Astrocyte (in vitro differentiated cells and primary cell): ENCODE results near the gene BCAT1. TPM values are rescaled to one million over a fixed set of nuclear protein-coding genes. Genes with fewer than 3 reads are reported as not detected.

ENCODE experiments used
- DNase-seq: peaks from one replicate; pipeline ENCODE4 v3.0.0-alpha.2; 2010; ENCODE audit warnings: low read depth
- FAIRE-seq: peaks from 2 replicates; lab custom pipeline; 2011; peaks lifted over from hg19 to GRCh38; lab: Jason Lieb, UNC
- H2AFZ ChIP-seq: 2 replicates; pipeline ENCODE4 v1.6.0; 2012; ENCODE audit warnings: low read depth, low read length, inconsistent platforms
- H3K27ac ChIP-seq: 2 replicates; pipeline ENCODE4 v1.5.1; 2011; ENCODE audit warnings: low read depth, low read length, inconsistent platforms
- H3K27me3 ChIP-seq: 2 replicates; pipeline ENCODE4 v1.6.0; 2011; ENCODE audit warnings: low read length, inconsistent platforms; ENCODE audit not compliant: insufficient read depth
- H3K36me3 ChIP-seq: 2 replicates; pipeline ENCODE4 v1.5.1; 2011; ENCODE audit warnings: low read length, inconsistent platforms; ENCODE audit not compliant: insufficient read depth
- H3K4me1 ChIP-seq: 2 replicates; pipeline ENCODE4 v1.5.1; 2011; ENCODE audit warnings: low read length, inconsistent platforms; ENCODE audit not compliant: insufficient read depth
- H3K4me2 ChIP-seq: 2 replicates; pipeline ENCODE4 v1.6.0; 2012; ENCODE audit warnings: low read length, inconsistent platforms
- H3K4me3 ChIP-seq: 2 replicates; pipeline ENCODE4 v1.5.1; 2011; ENCODE audit warnings: low read depth, mild to moderate bottlenecking, low read length, inconsistent platforms; ENCODE audit not compliant: insufficient read depth
- H3K79me2 ChIP-seq: 2 replicates; pipeline ENCODE4 v1.6.0; 2012; ENCODE audit warnings: mild to moderate bottlenecking, low read length, inconsistent platforms; ENCODE audit not compliant: insufficient read depth
- H3K9ac ChIP-seq: 2 replicates; pipeline ENCODE4 v1.6.0; 2012; ENCODE audit warnings: mild to moderate bottlenecking, low read length, inconsistent platforms
- H3K9me3 ChIP-seq: 2 replicates; pipeline ENCODE4 v1.5.1; 2012; ENCODE audit warnings: low read depth, mild to moderate bottlenecking, low read length, inconsistent platforms; ENCODE audit not compliant: insufficient read depth
- H4K20me1 ChIP-seq: 2 replicates; pipeline ENCODE4 v1.6.0; 2012; ENCODE audit warnings: low read length, inconsistent platforms; ENCODE audit not compliant: insufficient read depth
- H3K27ac Mint-ChIP-seq: one replicate; pipeline ENCODE4 v1.8.0; 2021; ENCODE audit warnings: mild to moderate bottlenecking, mixed read lengths; ENCODE audit not compliant: unreplicated experiment
- H3K27me3 Mint-ChIP-seq: one replicate; pipeline ENCODE4 v1.8.0; 2021; ENCODE audit warnings: low read depth, mixed read lengths; ENCODE audit not compliant: unreplicated experiment
- H3K36me3 Mint-ChIP-seq: one replicate; pipeline ENCODE4 v1.8.0; 2021; ENCODE audit warnings: low read depth, mixed read lengths; ENCODE audit not compliant: unreplicated experiment
- H3K4me1 Mint-ChIP-seq: one replicate; pipeline ENCODE4 v1.8.0; 2021; ENCODE audit warnings: low read depth, mixed read lengths; ENCODE audit not compliant: unreplicated experiment
- H3K4me3 Mint-ChIP-seq: one replicate; pipeline ENCODE4 v1.8.0; 2021; ENCODE audit warnings: mild to moderate bottlenecking, moderate library complexity, mixed read lengths; ENCODE audit not compliant: unreplicated experiment
- H3K9me3 Mint-ChIP-seq: one replicate; pipeline ENCODE4 v1.8.0; 2021; ENCODE audit warnings: mild to moderate bottlenecking, mixed read lengths; ENCODE audit not compliant: unreplicated experiment
- EZH2 ChIP-seq: IDR thresholded peaks from 2 replicates; pipeline ENCODE4 v1.6.1; 2012; ENCODE audit warnings: mild to moderate bottlenecking, low read length, inconsistent platforms; ENCODE audit not compliant: insufficient read depth
- total RNA-seq: library from RNA; stranded (reverse); gene quantifications from 2 replicates; pipeline ENCODE4 v1.2.1, GENCODE V29; 2021
- TF ChIP-seq, protein P1 (sequence below): IDR thresholded peaks from 2 replicates; pipeline ENCODE4 v1.5.1; 2011; ENCODE audit warnings: low read depth, mild to moderate bottlenecking, inconsistent platforms, low read length, moderate library complexity; ENCODE audit not compliant: insufficient read depth

BCAT1 gene
- total RNA-seq, 1 donor from 2014 or later: 476 TPM

DNA sequence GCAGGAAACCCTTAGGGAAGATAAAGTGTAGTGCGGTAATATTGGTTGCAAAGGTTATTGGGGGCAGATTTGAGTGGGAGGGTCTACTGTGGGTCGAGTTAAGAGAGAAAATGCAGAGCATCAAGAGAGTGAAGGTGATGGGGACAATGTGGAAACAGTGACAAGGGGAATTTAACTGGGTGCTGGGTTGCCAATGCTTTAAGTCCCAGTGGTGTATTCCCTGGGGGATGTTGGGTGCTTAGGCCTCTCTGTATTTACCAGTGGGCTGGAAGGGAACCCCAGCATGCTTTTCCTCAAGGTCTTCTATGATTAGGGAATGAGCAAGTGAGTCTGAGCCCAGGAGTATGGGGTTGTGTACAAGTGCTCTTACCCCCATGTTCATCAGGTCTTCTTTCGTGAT, 10.6 kb downstream of the BCAT1 start:
- Histone ChIP-seq H3K27ac (no peak overlapping the region), H3K4me1 (peaks cover 12% of the 10 kb centered on the region), H3K9me3 (no peaks in the 10 kb centered on the region), H3K4me3 (no peak overlapping the region), H3K27me3 (no peaks in the 10 kb centered on the region), H3K4me2 (no peak overlapping the region), H4K20me1 (peaks cover 84% of the 10 kb centered on the region), H3K79me2 (peaks cover 98% of the 10 kb centered on the region), H3K36me3 (peaks cover 11% of the 10 kb centered on the region), H3K9ac (no peak overlapping the region), H2AFZ (no peak overlapping the region)
- DNase-seq: no peak
- TF ChIP-seq, protein P1, sequence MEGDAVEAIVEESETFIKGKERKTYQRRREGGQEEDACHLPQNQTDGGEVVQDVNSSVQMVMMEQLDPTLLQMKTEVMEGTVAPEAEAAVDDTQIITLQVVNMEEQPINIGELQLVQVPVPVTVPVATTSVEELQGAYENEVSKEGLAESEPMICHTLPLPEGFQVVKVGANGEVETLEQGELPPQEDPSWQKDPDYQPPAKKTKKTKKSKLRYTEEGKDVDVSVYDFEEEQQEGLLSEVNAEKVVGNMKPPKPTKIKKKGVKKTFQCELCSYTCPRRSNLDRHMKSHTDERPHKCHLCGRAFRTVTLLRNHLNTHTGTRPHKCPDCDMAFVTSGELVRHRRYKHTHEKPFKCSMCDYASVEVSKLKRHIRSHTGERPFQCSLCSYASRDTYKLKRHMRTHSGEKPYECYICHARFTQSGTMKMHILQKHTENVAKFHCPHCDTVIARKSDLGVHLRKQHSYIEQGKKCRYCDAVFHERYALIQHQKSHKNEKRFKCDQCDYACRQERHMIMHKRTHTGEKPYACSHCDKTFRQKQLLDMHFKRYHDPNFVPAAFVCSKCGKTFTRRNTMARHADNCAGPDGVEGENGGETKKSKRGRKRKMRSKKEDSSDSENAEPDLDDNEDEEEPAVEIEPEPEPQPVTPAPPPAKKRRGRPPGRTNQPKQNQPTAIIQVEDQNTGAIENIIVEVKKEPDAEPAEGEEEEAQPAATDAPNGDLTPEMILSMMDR: no peak
- no peak for TF ChIP-seq EZH2
- Mint-ChIP-seq H3K27me3 (no peaks in the 10 kb centered on the region), H3K36me3 (peaks cover 8% of the 10 kb centered on the region), H3K27ac (no peak overlapping the region), H3K4me3 (no peak overlapping the region), H3K4me1 (peaks cover 11% of the 10 kb centered on the region), H3K9me3 (no peaks in the 10 kb centered on the region)
- FAIRE-seq: no peak

DNA sequence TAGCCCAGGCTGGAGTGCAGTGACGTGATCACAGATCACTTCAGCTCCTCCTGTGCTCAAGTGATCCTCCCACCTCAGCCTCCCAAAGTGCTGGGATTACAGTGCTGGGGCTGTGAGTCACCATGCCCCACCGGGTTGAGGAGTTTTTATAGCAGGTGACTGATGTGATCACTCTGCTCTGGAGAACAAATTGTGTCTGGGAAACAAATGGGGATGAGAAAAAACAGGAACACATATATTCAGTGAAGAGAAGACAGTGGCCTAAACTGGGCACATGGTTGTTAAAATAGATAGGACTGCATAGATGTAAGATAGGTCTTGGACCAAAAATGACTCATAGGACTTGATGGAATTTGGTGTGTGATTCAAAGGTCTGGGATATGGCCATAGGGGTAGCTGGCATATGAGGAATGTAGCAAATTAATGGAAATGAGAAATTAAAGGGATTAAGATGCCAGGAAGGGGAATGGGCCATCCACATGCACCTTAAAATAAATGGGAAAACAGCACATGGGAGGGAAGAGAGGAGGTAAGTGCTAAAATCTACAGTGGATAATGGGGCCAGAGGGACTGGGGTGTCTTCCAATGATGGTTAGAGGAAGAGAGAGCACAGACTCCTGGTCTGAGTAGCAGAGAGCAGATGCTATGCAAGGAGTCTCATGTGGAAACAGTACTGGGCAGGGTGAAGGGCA, 11.2 kb downstream of the BCAT1 start:
- DNase-seq: peak; percentile 47
- no peak overlapping the region for H3K4me2 ChIP-seq
- no peak overlapping the region for H3K4me3 ChIP-seq
- H3K36me3 ChIP-seq: peaks cover 6% of the 10 kb centered on the region
- Mint-ChIP-seq H3K4me3 (no peak overlapping the region), H3K4me1 (peaks cover 9% of the 10 kb centered on the region), H3K27ac (no peak overlapping the region), H3K36me3 (peaks cover 7% of the 10 kb centered on the region), H3K27me3 (no peaks in the 10 kb centered on the region), H3K9me3 (no peaks in the 10 kb centered on the region)
- FAIRE-seq: no peak
- H3K27ac ChIP-seq: no peak overlapping the region
- no peak overlapping the region for H2AFZ ChIP-seq
- no peak for TF ChIP-seq EZH2
- TF ChIP-seq, protein P1: no peak
- peaks cover 96% of the 10 kb centered on the region for H3K79me2 ChIP-seq
- H3K27me3 ChIP-seq: no peaks in the 10 kb centered on the region
- no peaks in the 10 kb centered on the region for H3K9me3 ChIP-seq
- H4K20me1 ChIP-seq: peaks cover 83% of the 10 kb centered on the region
- peaks cover 12% of the 10 kb centered on the region for H3K4me1 ChIP-seq
- no peak overlapping the region for H3K9ac ChIP-seq

DNA sequence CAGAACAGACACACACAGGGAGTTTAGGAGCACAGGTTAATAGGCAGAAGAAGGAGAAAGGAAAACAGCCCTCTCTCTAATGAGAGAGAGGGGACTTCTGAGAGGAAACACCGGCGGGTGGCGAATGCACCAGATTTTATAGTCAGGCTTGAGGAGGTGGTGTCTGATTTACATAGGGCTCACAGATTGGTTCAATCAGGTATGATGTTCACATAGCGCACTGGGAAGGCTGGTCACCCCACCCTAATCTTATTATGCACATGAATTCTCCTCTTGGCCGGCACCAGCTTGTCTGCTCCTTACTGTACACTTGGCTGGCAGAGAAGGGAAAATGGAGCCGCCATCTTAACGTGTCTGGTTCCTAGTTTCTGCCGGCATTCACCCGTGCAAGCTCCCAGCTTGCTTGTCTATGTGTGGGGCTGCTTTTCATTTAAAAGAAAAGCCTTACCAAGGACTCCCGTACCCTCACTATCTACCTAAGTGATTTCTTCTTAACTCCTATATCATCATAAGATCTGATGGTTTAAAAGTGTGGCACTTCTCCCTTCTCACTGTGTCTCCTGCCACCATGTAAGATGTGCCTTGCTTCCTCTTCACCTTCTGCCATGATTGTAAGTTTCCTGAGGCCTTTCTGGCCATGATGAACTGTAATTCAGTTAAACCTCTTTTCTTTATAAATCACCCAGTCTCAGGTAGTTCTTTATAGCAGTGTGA, 15.1 kb downstream of the BCAT1 start:
- DNase-seq (no peak), FAIRE-seq (no peak)
- Mint-ChIP-seq H3K4me1 (peaks cover 22% of the 10 kb centered on the region), H3K4me3 (no peak overlapping the region), H3K36me3 (peaks cover 5% of the 10 kb centered on the region), H3K27ac (no peak overlapping the region), H3K27me3 (no peaks in the 10 kb centered on the region), H3K9me3 (peaks cover 4% of the 10 kb centered on the region)
- TF ChIP-seq, protein P1: no peak
- no peak for TF ChIP-seq EZH2
- no peak overlapping the region for H3K9ac ChIP-seq
- no peak overlapping the region for H3K4me3 ChIP-seq
- no peak overlapping the region for H2AFZ ChIP-seq
- no peak overlapping the region for H3K27ac ChIP-seq
- no peak overlapping the region for H3K4me2 ChIP-seq
- no peaks in the 10 kb centered on the region for H3K9me3 ChIP-seq
- peaks cover 12% of the 10 kb centered on the region for H3K4me1 ChIP-seq
- H3K36me3 ChIP-seq: no peaks in the 10 kb centered on the region
- no peaks in the 10 kb centered on the region for H3K27me3 ChIP-seq
- H3K79me2 ChIP-seq: peaks cover 88% of the 10 kb centered on the region
- peaks cover 87% of the 10 kb centered on the region for H4K20me1 ChIP-seq
